PC-3 (cell line): ENCODE results near the gene ILK.

Source experiments
- EZH2 ChIP-seq: fragments of 300-600 bp; sonication (generic); IDR thresholded peaks from one replicate; pipeline ENCODE4 v1.6.1; 2017; ENCODE audit warnings: antibody characterized with exemption, mild to moderate bottlenecking, low read length; ENCODE audit not compliant: unreplicated experiment
- EZH2phosphoT487 ChIP-seq: fragments of 300-600 bp; sonication (generic); IDR thresholded peaks from 2 replicates; pipeline ENCODE4 v1.6.1; 2018; ENCODE audit warnings: mild to moderate bottlenecking, antibody characterized with exemption, low read length, borderline replicate concordance
- TF ChIP-seq, protein P1 (sequence below): fragments of 300-600 bp; sonication (generic); conservative IDR thresholded peaks from 2 replicates; pipeline ENCODE4 v1.5.1; 2017; ENCODE audit warnings: antibody characterized with exemption, low read depth, mild to moderate bottlenecking, low read length

DNA sequence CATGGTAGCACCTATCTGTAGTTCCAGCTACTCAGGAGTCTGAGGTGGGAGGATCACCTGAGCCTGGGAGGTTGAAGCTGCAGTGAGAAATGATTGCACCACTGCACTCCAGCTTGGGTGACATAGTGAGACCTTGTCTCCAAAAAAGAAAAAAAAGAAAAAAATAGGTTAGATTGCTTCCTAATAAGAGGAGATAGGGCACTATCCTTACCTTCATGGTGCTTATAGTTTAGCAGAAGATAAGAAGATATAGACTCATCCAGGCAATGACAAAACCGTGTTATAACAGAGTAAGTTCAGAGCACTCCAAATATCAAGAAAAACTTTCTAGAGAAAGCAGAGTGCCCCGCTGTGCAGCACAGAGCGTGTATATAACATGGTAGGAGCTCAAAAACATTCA, 42.3 kb upstream of the ILK start:
- TF ChIP-seq, protein P1, sequence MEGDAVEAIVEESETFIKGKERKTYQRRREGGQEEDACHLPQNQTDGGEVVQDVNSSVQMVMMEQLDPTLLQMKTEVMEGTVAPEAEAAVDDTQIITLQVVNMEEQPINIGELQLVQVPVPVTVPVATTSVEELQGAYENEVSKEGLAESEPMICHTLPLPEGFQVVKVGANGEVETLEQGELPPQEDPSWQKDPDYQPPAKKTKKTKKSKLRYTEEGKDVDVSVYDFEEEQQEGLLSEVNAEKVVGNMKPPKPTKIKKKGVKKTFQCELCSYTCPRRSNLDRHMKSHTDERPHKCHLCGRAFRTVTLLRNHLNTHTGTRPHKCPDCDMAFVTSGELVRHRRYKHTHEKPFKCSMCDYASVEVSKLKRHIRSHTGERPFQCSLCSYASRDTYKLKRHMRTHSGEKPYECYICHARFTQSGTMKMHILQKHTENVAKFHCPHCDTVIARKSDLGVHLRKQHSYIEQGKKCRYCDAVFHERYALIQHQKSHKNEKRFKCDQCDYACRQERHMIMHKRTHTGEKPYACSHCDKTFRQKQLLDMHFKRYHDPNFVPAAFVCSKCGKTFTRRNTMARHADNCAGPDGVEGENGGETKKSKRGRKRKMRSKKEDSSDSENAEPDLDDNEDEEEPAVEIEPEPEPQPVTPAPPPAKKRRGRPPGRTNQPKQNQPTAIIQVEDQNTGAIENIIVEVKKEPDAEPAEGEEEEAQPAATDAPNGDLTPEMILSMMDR = no peak
- TF ChIP-seq EZH2 = no peak
- no peak for TF ChIP-seq EZH2phosphoT487
